Measurements from ENCODE around the gene MRPL4. TPM values are rescaled to one million over a fixed set of nuclear protein-coding genes. Genes with fewer than 3 reads are reported as not detected.

The MRPL4 gene
- total and polyA plus RNA-seq, 2 of the 13 experiments (the other 11 are each of a cell fraction or from before 2014, with no cell fraction given) = 40.6 to 42.5 TPM

DNA sequence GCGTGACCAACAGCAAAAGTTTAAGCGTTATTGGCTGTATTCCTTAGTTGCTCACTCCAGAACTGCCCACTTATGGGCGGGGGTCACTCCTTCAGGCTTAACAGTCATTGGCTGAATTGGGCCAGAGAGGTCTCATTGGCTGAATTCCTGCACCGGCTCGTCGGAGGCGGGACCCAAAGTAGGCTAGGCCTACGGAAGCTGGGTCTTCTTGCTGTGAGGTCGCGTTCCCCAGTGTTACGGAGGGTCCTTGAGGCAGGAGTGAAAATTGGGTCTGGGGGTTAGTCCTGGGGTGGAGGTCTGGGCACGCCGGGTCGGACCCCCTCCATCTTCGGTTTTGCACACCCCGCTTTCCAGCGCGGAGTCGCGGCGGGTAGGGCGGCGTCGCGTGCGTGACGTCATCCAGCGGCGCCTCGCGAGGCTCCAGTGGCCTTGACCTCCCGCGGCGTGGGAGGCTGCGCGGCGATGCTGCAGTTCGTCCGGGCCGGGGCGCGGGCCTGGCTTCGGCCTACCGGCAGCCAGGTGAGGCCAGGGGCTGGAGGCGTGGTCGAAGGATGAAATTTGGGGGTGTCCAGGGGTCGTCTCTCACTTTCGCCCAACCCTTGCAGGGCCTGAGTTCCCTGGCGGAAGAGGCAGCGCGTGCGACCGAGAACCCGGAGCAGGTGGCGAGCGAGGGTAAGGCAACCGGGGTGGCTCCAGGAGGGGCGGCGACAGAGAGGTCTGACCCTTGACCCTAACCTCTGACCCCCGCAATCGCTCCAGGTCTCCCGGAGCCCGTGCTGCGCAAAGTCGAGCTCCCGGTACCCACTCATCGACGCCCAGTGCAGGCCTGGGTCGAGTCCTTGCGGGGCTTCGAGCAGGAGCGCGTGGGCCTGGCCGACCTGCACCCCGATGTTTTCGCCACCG, at the start of gene MRPL4 (continued):
- TF ChIP-seq ZFP91 (CRISPR knock-in tag; IDR thresholded peaks at IDR 0.05; ENCODE audit: borderline replicate concordance) (peak; percentile 96), MYNN (CRISPR knock-in tag; IDR thresholded peaks at IDR 0.05; ENCODE audit: low read depth) (no peak), SOX13 (IDR thresholded peaks at IDR 0.05) (no peak; the same call in 1 of the 2 replicates), SOX13 (CRISPR knock-in tag; conservative IDR thresholded peaks at IDR 0.05 in 1 of 2, IDR thresholded peaks at IDR 0.05 in 1 of 2) (peak in 1 of 2 experiments; percentile 28; a peak in 2 of 4 replicates), DNMT3B (CRISPR knock-in tag; conservative IDR thresholded peaks at IDR 0.05) (0 out of 2 replicates have a peak, but pooled peaks have one; percentile 34), MYC (CRISPR knock-in tag; IDR thresholded peaks at IDR 0.05; ENCODE audit: borderline replicate concordance) (peak; percentile 98), TEAD3 (CRISPR knock-in tag; optimal IDR thresholded peaks at IDR 0.05; ENCODE audit: borderline replicate concordance) (peak; percentile 12), ZNF737 (CRISPR knock-in tag; IDR thresholded peaks at IDR 0.05; ENCODE audit: borderline replicate concordance) (0 out of 2 replicates have a peak, but pooled peaks have one; percentile 29), NFYC (CRISPR knock-in tag; IDR thresholded peaks at IDR 0.05) (peak; percentile 90), RAD21 (CRISPR knock-in tag; IDR thresholded peaks at IDR 0.05) (peak; percentile 50), GFI1 (CRISPR knock-in tag; IDR thresholded peaks at IDR 0.05; ENCODE audit: borderline replicate concordance) (peak; percentile 18; the same call in 1 of the 2 replicates), TSC22D2 (CRISPR knock-in tag; IDR thresholded peaks at IDR 0.05; ENCODE audit: borderline replicate concordance) (0 out of 2 replicates have a peak, but pooled peaks have one; percentile 63), SAFB2 (CRISPR knock-in tag; IDR thresholded peaks at IDR 0.05; ENCODE audit: borderline replicate concordance, low read depth) (peak; percentile 94), GATAD2A (CRISPR knock-in tag; IDR thresholded peaks at IDR 0.05) (peak; percentile 52; the same call in 1 of the 2 replicates), BRD4 (CRISPR knock-in tag; IDR thresholded peaks at IDR 0.05) (peak; percentile 91), ZNF577 (CRISPR knock-in tag; IDR thresholded peaks at IDR 0.05; ENCODE audit: borderline replicate concordance, low read depth) (no peak), ZKSCAN8 (CRISPR knock-in tag; IDR thresholded peaks at IDR 0.05; ENCODE audit: borderline replicate concordance) (peak; percentile 73; the same call in 1 of the 2 replicates), SRF (IDR thresholded peaks at IDR 0.05; ENCODE audit: low read depth, low read length) (peak; percentile 86), ATF1 (CRISPR knock-in tag; IDR thresholded peaks at IDR 0.05) (peak; percentile 98), MEF2D (CRISPR knock-in tag; IDR thresholded peaks at IDR 0.05) (no peak), ZNF788 (CRISPR knock-in tag; IDR thresholded peaks at IDR 0.05; ENCODE audit: borderline replicate concordance) (peak; percentile 90; the same call in 1 of the 2 replicates), KLF13 (CRISPR knock-in tag; IDR thresholded peaks at IDR 0.05) (peak; percentile 29; the same call in 1 of the 2 replicates), ZMYM4 (CRISPR knock-in tag; IDR thresholded peaks at IDR 0.05) (peak; percentile 93), STAT5B (CRISPR knock-in tag; IDR thresholded peaks at IDR 0.05) (peak; percentile 77; the same call in 1 of the 2 replicates)
- TF ChIP-seq, protein P1, sequence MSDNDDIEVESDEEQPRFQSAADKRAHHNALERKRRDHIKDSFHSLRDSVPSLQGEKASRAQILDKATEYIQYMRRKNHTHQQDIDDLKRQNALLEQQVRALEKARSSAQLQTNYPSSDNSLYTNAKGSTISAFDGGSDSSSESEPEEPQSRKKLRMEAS (IDR thresholded peaks at IDR 0.05) = peak; percentile 97
- TF ChIP-seq, protein P2, sequence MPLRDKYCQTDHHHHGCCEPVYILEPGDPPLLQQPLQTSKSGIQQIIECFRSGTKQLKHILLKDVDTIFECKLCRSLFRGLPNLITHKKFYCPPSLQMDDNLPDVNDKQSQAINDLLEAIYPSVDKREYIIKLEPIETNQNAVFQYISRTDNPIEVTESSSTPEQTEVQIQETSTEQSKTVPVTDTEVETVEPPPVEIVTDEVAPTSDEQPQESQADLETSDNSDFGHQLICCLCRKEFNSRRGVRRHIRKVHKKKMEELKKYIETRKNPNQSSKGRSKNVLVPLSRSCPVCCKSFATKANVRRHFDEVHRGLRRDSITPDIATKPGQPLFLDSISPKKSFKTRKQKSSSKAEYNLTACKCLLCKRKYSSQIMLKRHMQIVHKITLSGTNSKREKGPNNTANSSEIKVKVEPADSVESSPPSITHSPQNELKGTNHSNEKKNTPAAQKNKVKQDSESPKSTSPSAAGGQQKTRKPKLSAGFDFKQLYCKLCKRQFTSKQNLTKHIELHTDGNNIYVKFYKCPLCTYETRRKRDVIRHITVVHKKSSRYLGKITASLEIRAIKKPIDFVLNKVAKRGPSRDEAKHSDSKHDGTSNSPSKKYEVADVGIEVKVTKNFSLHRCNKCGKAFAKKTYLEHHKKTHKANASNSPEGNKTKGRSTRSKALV (CRISPR knock-in tag; IDR thresholded peaks at IDR 0.05) = peak; percentile 78; the same call in 1 of the 2 replicates

Measured in HepG2 (cell line).